Sigmoid colon (tissue), 3 donors: ENCODE data around the gene GRHL1.

Source experiments
- POLR2A ChIP-seq, 2 donors: fragments of 450-650 bp; IDR thresholded peaks; one replicate each; pipeline ENCODE4 v1.6.1; 2016; ENCODE audit warnings: antibody characterized with exemption in 2 of 2, mild to moderate bottlenecking in 2 of 2, moderate library complexity in 2 of 2
- TF ChIP-seq, protein P1 (sequence below), 4 experiments: fragments of 450-650 bp in 3 of 4; fragments of 200-600 bp in 1 of 4; IDR thresholded peaks; one replicate each; pipeline ENCODE4 v1.5.1; 2016 to 2019; ENCODE audit warnings: antibody characterized with exemption in 4 of 4, mild to moderate bottlenecking in 3 of 4, moderate library complexity in 2 of 4

DNA sequence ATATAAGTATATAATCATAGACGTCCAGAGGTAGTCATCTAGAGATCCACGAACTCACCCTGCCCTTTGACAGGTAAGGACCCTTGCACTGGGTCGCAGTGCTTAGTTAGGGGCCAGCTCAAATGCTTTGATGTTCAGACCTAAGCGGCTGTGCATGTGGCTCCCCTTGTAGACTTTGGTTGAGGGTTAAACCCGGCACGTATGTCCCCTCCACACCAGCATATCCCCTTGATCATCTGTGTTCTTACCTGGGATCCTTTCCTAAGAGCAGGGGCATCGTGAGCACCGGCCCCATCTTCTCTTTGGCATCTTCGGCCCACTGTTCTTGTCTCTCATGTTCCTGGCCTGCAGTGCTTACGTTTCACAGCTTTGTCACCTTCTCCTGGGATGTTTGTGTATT lies 31.4 kb downstream of the GRHL1 start:
- TF ChIP-seq, protein P1, sequence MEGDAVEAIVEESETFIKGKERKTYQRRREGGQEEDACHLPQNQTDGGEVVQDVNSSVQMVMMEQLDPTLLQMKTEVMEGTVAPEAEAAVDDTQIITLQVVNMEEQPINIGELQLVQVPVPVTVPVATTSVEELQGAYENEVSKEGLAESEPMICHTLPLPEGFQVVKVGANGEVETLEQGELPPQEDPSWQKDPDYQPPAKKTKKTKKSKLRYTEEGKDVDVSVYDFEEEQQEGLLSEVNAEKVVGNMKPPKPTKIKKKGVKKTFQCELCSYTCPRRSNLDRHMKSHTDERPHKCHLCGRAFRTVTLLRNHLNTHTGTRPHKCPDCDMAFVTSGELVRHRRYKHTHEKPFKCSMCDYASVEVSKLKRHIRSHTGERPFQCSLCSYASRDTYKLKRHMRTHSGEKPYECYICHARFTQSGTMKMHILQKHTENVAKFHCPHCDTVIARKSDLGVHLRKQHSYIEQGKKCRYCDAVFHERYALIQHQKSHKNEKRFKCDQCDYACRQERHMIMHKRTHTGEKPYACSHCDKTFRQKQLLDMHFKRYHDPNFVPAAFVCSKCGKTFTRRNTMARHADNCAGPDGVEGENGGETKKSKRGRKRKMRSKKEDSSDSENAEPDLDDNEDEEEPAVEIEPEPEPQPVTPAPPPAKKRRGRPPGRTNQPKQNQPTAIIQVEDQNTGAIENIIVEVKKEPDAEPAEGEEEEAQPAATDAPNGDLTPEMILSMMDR (IDR thresholded peaks at IDR 0.05) = no peak
- no peak for TF ChIP-seq POLR2A (IDR thresholded peaks at IDR 0.05)
